ENCODE data around the gene FAM111B. TPM values are rescaled to one million over a fixed set of nuclear protein-coding genes. Genes with fewer than 3 reads are reported as not detected.
A peak's percentile ranks its signal among the peaks of the same experiment; 100 is the strongest.

The FAM111B gene
- polyA plus RNA-seq, 1 donor: 9.9 TPM

- Histone ChIP-seq H3K27ac (ENCODE audit: low read length) (no peak overlapping the region), H3K9me3 (ENCODE audit: control insufficient read depth, low read depth, low read length) (no peaks in the 10 kb centered on the region), H3K4me1 (ENCODE audit: control insufficient read depth, insufficient read depth, low read length) (no peaks in the 10 kb centered on the region), H3K36me3 (ENCODE audit: control insufficient read depth, insufficient read depth, low read length) (no peaks in the 10 kb centered on the region), H3K27me3 (ENCODE audit: control insufficient read depth, insufficient read depth, low read length) (no peaks in the 10 kb centered on the region), H3K4me3 (ENCODE audit: low read length) (no peak overlapping the region)
- no peak for DNase-seq
- 92% methylated on average over 2 of the region's 3 CpGs for WGBS (ENCODE audit: insufficient coverage, low lambda C conversion rate)
Measured at GRCh38 chr11:59157433-59157832, 50.4 kb downstream of the FAM111B start.

DNA sequence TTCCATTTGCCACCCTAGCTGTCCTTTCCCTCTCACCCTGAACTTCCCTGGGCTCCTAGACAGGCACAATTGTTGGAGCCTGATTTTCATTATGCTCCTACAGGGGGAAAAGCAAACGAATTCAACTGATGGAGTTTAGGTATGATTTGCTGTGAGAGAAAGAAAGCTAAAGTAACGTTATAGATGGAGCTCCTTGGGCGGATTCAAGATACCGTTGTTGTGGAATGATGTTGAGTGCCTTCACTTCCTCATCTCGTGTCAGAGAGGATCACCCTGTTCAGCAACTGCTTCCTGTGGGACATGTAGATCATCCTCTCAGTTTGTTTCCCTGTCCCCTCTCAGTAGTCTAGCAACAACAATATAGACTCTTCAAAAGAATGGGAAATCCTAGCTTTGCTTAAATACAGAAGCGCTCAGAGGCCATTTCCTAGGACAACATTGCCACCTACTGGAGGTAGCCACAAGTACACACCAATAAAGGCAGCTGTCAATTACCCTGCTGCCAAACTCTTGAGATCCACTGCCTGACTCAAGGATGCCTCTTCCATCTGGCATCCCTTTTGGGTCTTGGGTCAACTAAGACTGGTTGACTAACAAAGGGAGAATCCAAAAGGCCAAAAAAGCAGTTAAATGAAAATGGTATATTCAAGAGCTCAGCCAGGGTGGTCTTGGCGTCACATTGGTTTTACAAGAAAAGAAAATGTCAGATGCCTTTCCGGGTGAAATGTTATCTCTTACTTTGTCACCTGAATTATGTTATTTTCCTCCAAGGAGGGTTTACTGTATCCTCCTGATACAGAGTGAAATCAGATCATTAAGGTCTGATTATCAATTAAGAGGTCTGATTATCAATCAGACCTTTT is 51.4 kb downstream of the FAM111B start:
- Histone ChIP-seq H3K36me3 (ENCODE audit: control insufficient read depth, insufficient read depth, low read length) (no peaks in the 10 kb centered on the region), H3K4me1 (ENCODE audit: control insufficient read depth, insufficient read depth, low read length) (no peaks in the 10 kb centered on the region), H3K9me3 (ENCODE audit: control insufficient read depth, low read depth, low read length) (no peaks in the 10 kb centered on the region), H3K27ac (ENCODE audit: low read length) (no peak overlapping the region), H3K27me3 (ENCODE audit: control insufficient read depth, insufficient read depth, low read length) (no peaks in the 10 kb centered on the region), H3K4me3 (ENCODE audit: low read length) (no peak overlapping the region)
- 83% methylated on average over 1 of the region's 8 CpGs for WGBS (ENCODE audit: insufficient coverage, low lambda C conversion rate)
- peak; percentile 48 to 60 for DNase-seq

DNA sequence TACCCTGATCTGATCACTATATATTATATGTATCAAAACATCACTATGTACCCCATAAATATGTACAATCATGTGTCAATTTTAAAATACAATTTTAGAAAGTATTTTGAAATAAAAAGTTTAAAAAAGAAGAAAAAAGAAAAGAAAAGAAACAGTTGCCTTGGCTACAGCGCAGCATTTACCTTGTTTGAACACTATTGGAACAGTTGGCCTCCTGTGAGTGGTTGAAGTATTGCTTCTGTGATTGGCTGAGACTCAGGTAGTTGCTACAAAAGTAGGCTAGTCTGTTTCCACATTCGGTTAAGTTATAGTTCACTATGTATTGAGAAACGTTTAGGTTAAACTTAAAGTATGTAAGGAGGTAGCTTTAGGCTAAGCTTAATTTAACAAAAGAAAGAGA is 57.0 kb downstream of the FAM111B start:
- no peaks in the 10 kb centered on the region for H3K27me3 ChIP-seq (ENCODE audit: control insufficient read depth, insufficient read depth, low read length)
- DNase-seq: no peak
- WGBS (ENCODE audit: insufficient coverage, low lambda C conversion rate): 40% methylated on average over 1 of the region's 3 CpGs
- H3K27ac ChIP-seq (ENCODE audit: low read length): no peak overlapping the region
- H3K4me3 ChIP-seq (ENCODE audit: low read length): no peak overlapping the region
- no peaks in the 10 kb centered on the region for H3K36me3 ChIP-seq (ENCODE audit: control insufficient read depth, insufficient read depth, low read length)
- H3K9me3 ChIP-seq (ENCODE audit: control insufficient read depth, low read depth, low read length): no peaks in the 10 kb centered on the region
- H3K4me1 ChIP-seq (ENCODE audit: control insufficient read depth, insufficient read depth, low read length): no peaks in the 10 kb centered on the region

DNA sequence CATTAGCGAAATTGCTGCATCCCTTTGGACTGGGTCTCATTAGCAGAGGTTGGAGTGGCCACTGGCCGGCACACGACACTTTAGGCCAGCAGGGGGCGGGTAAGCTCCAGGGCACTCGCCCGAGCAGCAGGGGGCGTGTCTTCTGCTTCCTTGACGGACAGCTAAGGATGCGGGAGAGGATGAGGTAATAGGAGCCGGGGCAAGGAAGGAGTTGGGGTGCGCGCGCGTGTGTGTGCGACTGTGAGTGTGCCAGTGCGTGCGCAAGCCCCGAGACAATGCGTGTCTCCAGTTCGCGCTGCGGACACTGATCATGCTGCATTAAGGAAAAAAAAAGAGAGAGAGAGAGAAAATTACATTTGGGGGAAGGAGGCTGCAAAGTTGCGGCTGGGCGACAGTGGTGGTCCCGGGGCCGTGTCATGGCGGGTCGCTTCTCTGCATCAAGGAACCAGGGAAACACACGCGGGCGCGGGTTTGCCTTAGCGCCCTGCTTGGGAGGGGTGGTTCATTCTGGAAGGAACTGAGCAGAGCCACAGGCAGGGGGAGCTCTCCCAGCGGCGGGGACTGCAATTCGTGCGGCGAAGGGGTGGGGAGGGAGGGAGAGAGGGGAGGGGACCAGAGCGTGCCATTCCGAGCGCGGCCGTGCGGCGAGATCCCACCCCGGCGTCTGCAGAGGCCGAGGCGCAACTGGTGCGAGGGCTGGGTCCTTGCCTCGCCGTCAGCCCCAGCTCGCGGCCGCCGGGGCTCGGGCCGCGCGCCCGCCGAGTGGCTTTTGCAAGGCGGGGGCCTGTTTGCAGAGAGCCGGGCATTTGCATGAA is 64.7 kb downstream of the FAM111B start, which contains the start of gene DTX4:
TSS of gene DTX4 (plus strand) at position 625 of the 815 bp plus-strand sequence. CDS start 464 bp downstream, outside the sequence.
- Histone ChIP-seq H3K36me3 (ENCODE audit: control insufficient read depth, insufficient read depth, low read length) (peaks cover 2% of the 10 kb centered on the region), H3K27ac (ENCODE audit: low read length) (peak within 1 kb of the TSS; percentile 98), H3K4me1 (ENCODE audit: control insufficient read depth, insufficient read depth, low read length) (peaks cover 23% of the 10 kb centered on the region), H3K4me3 (ENCODE audit: low read length) (peak within 1 kb of the TSS; percentile 76), H3K9me3 (ENCODE audit: control insufficient read depth, low read depth, low read length) (no peaks in the 10 kb centered on the region), H3K27me3 (ENCODE audit: control insufficient read depth, insufficient read depth, low read length) (no peaks in the 10 kb centered on the region)
- WGBS (ENCODE audit: insufficient coverage, low lambda C conversion rate): no CpG with 5 or more reads among the region's 64 CpGs
- peak; percentile 91 for DNase-seq

GRCh38 chr11:59172345-59173079 is 65.5 kb downstream of the FAM111B start:
- H3K36me3 ChIP-seq (ENCODE audit: control insufficient read depth, insufficient read depth, low read length): peaks cover 10% of the 10 kb centered on the region
- H3K27me3 ChIP-seq (ENCODE audit: control insufficient read depth, insufficient read depth, low read length): no peaks in the 10 kb centered on the region
- H3K4me3 ChIP-seq (ENCODE audit: low read length): peak overlapping the region; percentile 76
- H3K4me1 ChIP-seq (ENCODE audit: control insufficient read depth, insufficient read depth, low read length): peaks cover 28% of the 10 kb centered on the region
- peak overlapping the region; percentile 98 for H3K27ac ChIP-seq (ENCODE audit: low read length)
- no CpG with 5 or more reads among the region's 70 CpGs for WGBS (ENCODE audit: insufficient coverage, low lambda C conversion rate)
- H3K9me3 ChIP-seq (ENCODE audit: control insufficient read depth, low read depth, low read length): no peaks in the 10 kb centered on the region
- DNase-seq: peak; percentile 47 to 69

GRCh38 chr11:59173080-59173963 is 66.3 kb downstream of the FAM111B start:
- Histone ChIP-seq H3K9me3 (ENCODE audit: control insufficient read depth, low read depth, low read length) (no peaks in the 10 kb centered on the region), H3K4me3 (ENCODE audit: low read length) (peak overlapping the region; percentile 76), H3K4me1 (ENCODE audit: control insufficient read depth, insufficient read depth, low read length) (peaks cover 28% of the 10 kb centered on the region), H3K36me3 (ENCODE audit: control insufficient read depth, insufficient read depth, low read length) (peaks cover 14% of the 10 kb centered on the region), H3K27me3 (ENCODE audit: control insufficient read depth, insufficient read depth, low read length) (no peaks in the 10 kb centered on the region), H3K27ac (ENCODE audit: low read length) (peak overlapping the region; percentile 98)
- peak in 1 of 2 donors; percentile 70 for DNase-seq
- no CpG with 5 or more reads among the region's 37 CpGs for WGBS (ENCODE audit: insufficient coverage, low lambda C conversion rate)

GRCh38 chr11:59173964-59174663 is 67.1 kb downstream of the FAM111B start:
- DNase-seq: peak; percentile 93 to 95
- no CpG with 5 or more reads among the region's 7 CpGs for WGBS (ENCODE audit: insufficient coverage, low lambda C conversion rate)
- peak overlapping the region; percentile 76 for H3K4me3 ChIP-seq (ENCODE audit: low read length)
- peak overlapping the region; percentile 98 for H3K27ac ChIP-seq (ENCODE audit: low read length)
- H3K36me3 ChIP-seq (ENCODE audit: control insufficient read depth, insufficient read depth, low read length): peaks cover 19% of the 10 kb centered on the region
- H3K9me3 ChIP-seq (ENCODE audit: control insufficient read depth, low read depth, low read length): no peaks in the 10 kb centered on the region
- H3K27me3 ChIP-seq (ENCODE audit: control insufficient read depth, insufficient read depth, low read length): no peaks in the 10 kb centered on the region
- peaks cover 28% of the 10 kb centered on the region for H3K4me1 ChIP-seq (ENCODE audit: control insufficient read depth, insufficient read depth, low read length)

- Histone ChIP-seq H3K27me3 (ENCODE audit: control insufficient read depth, insufficient read depth, low read length) (no peaks in the 10 kb centered on the region), H3K36me3 (ENCODE audit: control insufficient read depth, insufficient read depth, low read length) (peaks cover 22% of the 10 kb centered on the region), H3K27ac (ENCODE audit: low read length) (peak overlapping the region; percentile 98), H3K4me1 (ENCODE audit: control insufficient read depth, insufficient read depth, low read length) (peaks cover 28% of the 10 kb centered on the region), H3K9me3 (ENCODE audit: control insufficient read depth, low read depth, low read length) (peaks cover 3% of the 10 kb centered on the region), H3K4me3 (ENCODE audit: low read length) (peak overlapping the region; percentile 22)
- no CpG with 5 or more reads among the region's 7 CpGs for WGBS (ENCODE audit: insufficient coverage, low lambda C conversion rate)
- DNase-seq: peak; percentile 80 to 92
Measured at GRCh38 chr11:59174664-59175033, 67.6 kb downstream of the FAM111B start.

DNA sequence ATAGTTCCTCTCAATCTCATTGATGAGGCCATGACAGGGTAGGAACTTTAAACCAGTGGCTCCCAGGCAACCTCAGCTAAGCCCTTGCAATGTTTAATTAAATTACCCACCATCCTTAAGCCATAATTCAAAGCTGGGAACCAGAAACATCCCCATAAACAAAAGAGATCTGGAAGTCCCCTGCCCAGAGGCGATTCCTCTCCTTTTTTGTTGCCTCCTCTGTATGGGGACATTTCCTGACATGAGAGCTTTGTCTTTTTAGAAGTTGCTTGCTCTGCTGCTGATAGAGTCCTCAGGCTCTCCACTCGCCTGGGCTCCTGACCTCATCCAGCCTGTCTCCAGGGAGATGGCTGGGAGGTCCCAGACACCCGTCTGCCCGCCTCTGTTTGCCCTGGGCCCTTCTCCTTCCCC is 68.1 kb downstream of the FAM111B start:
- no CpG with 5 or more reads among the region's 4 CpGs for WGBS (ENCODE audit: insufficient coverage, low lambda C conversion rate)
- Histone ChIP-seq H3K36me3 (ENCODE audit: control insufficient read depth, insufficient read depth, low read length) (peaks cover 22% of the 10 kb centered on the region), H3K4me3 (ENCODE audit: low read length) (peak overlapping the region; percentile 1), H3K27me3 (ENCODE audit: control insufficient read depth, insufficient read depth, low read length) (no peaks in the 10 kb centered on the region), H3K27ac (ENCODE audit: low read length) (peak overlapping the region; percentile 98), H3K9me3 (ENCODE audit: control insufficient read depth, low read depth, low read length) (peaks cover 5% of the 10 kb centered on the region), H3K4me1 (ENCODE audit: control insufficient read depth, insufficient read depth, low read length) (peaks cover 28% of the 10 kb centered on the region)
- DNase-seq: peak in 1 of 2 donors; percentile 38
